H1 (cell line): ENCODE measurements around the gene PATE4. TPM values are rescaled to one million over a fixed set of nuclear protein-coding genes. Genes with fewer than 3 reads are reported as not detected.

Experiments used
- CTCF ChIA-PET: fragments of 300-600 bp; sonication (Branson Sonifier 250); formaldehyde crosslinking; loops from one replicate; lab custom pipeline; 2021; ENCODE audit not compliant: partially characterized antibody; lab: Charles Lee
- POLR2A ChIA-PET: fragments of 300-600 bp; sonication (Branson Sonifier 250); formaldehyde crosslinking; loops from one replicate; lab custom pipeline; 2021; ENCODE audit warnings: inconsistent platforms; ENCODE audit not compliant: partially characterized antibody; lab: Charles Lee
- DNase-seq, 2 experiments: peaks; one replicate each; pipeline versions ENCODE4 v3.0.0 to v3.0.0-alpha.2; 2010 to 2022; ENCODE audit warnings: low spot score in 2 of 2, low read depth in 1 of 2, mixed read lengths in 1 of 2
- FAIRE-seq: peaks from 2 replicates; lab custom pipeline; 2011; peaks lifted over from hg19 to GRCh38; lab: Jason Lieb, UNC
- H2AFZ ChIP-seq: 2 replicates; pipeline ENCODE4 v1.8.1; 2012; ENCODE audit warnings: low read length, inconsistent platforms
- H2AK5ac ChIP-seq: 2 replicates; pipeline ENCODE4 v1.6.1; 2013; ENCODE audit warnings: low read depth, low read length
- H2BK120ac ChIP-seq: replicated peaks from 2 replicates; pipeline ENCODE3; 2013; ENCODE audit warnings: low read depth, low read length, inconsistent platforms
- H2BK12ac ChIP-seq: 2 replicates; pipeline ENCODE4 v1.6.1; 2013; ENCODE audit warnings: low read depth, low read length
- H2BK15ac ChIP-seq: 2 replicates; pipeline ENCODE4 v1.6.1; 2013; ENCODE audit warnings: low read length
- H2BK20ac ChIP-seq: 2 replicates; pipeline ENCODE4 v1.6.1; 2013; ENCODE audit warnings: low read length
- H2BK5ac ChIP-seq: 2 replicates; pipeline ENCODE4 v1.6.1; 2013; ENCODE audit warnings: low read depth, low read length
- H3K14ac ChIP-seq: 2 replicates; pipeline ENCODE4 v1.6.1; 2013; ENCODE audit warnings: inconsistent platforms; ENCODE audit not compliant: insufficient read length
- H3K18ac ChIP-seq: 2 replicates; pipeline ENCODE4 v1.6.1; 2013; ENCODE audit warnings: low read length; ENCODE audit errors: extremely low read depth
- H3K23ac ChIP-seq: 2 replicates; pipeline ENCODE4 v1.6.1; 2013; ENCODE audit warnings: inconsistent platforms; ENCODE audit not compliant: insufficient read length
- H3K23me2 ChIP-seq: 2 replicates; pipeline ENCODE4 v1.6.1; 2013; ENCODE audit warnings: low read depth, low read length
- H3K27ac ChIP-seq: 2 replicates; pipeline ENCODE4 v1.6.1; 2011; ENCODE audit warnings: low read depth, low read length, inconsistent platforms
- H3K27me3 ChIP-seq, 4 experiments: replicated peaks in 1 of 4; 1 replicate in 1 of 4; 2 replicates in 3 of 4; pipeline versions ENCODE4 v1.6.1 to v1.8.1; 2011 to 2013; ENCODE audit warnings: low read length in 3 of 4, mild to moderate bottlenecking in 3 of 4, inconsistent platforms in 2 of 4, mixed read lengths in 2 of 4, moderate library complexity in 1 of 4; ENCODE audit not compliant: control insufficient read depth in 3 of 4, insufficient read depth in 3 of 4; ENCODE audit errors: extremely low read depth in 1 of 4
- H3K36me3 ChIP-seq, 4 experiments: 2 replicates each; pipeline versions ENCODE4 v1.6.1 to v1.8.1; 2011 to 2013; ENCODE audit warnings: mild to moderate bottlenecking in 4 of 4, low read length in 3 of 4, moderate library complexity in 2 of 4, control low read depth in 1 of 4, inconsistent platforms in 1 of 4; ENCODE audit not compliant: insufficient read depth in 4 of 4, control insufficient read depth in 2 of 4
- H3K4ac ChIP-seq: replicated peaks from 2 replicates; pipeline ENCODE3; 2013; ENCODE audit warnings: low read length, low read depth, mixed read lengths, inconsistent platforms; ENCODE audit not compliant: insufficient read length
- H3K4me1 ChIP-seq, 4 experiments: replicated peaks in 1 of 4; 1 replicate in 1 of 4; 2 replicates in 3 of 4; pipeline versions ENCODE4 v1.6.1 to v1.8.1; 2011 to 2013; ENCODE audit warnings: low read length in 3 of 4, inconsistent platforms in 2 of 4, mixed read lengths in 1 of 4; ENCODE audit not compliant: insufficient read depth in 4 of 4, control insufficient read depth in 3 of 4
- H3K4me2 ChIP-seq, 2 experiments: 2 replicates each; pipeline versions ENCODE4 v1.6.1 to v1.8.1; 2011 to 2013; ENCODE audit warnings: low read depth in 2 of 2, low read length in 2 of 2, control low read depth in 1 of 2, inconsistent platforms in 1 of 2, mild to moderate bottlenecking in 1 of 2; ENCODE audit not compliant: insufficient read depth in 1 of 2
- H3K4me3 ChIP-seq, 4 experiments: fragments of 200-600, 300-600 bp in 1 of 4; sonication (generic), shearing (Covaris generic), sonication (Bioruptor Twin) in 1 of 4; 2 replicates each; pipeline versions ENCODE4 v1.5.1 to v1.8.1; 2011 to 2016; ENCODE audit warnings: low read length in 4 of 4, low read depth in 3 of 4, control low read depth in 2 of 4, inconsistent platforms in 2 of 4, mild to moderate bottlenecking in 2 of 4, mixed read lengths in 1 of 4, moderate library complexity in 1 of 4; ENCODE audit not compliant: insufficient read depth in 2 of 4; ENCODE audit errors: extremely low read depth in 1 of 4
- H3K56ac ChIP-seq: replicated peaks from 2 replicates; pipeline ENCODE3; 2013; ENCODE audit warnings: low read depth, mild to moderate bottlenecking, mixed read lengths, low read length, inconsistent platforms; ENCODE audit not compliant: insufficient read length
- H3K79me1 ChIP-seq: 2 replicates; pipeline ENCODE4 v1.6.1; 2013; ENCODE audit warnings: low read depth, low read length, control low read depth
- H3K79me2 ChIP-seq, 2 experiments: 2 replicates each; pipeline versions ENCODE4 v1.6.1 to v1.8.1; 2012 to 2013; ENCODE audit warnings: low read length in 2 of 2, mild to moderate bottlenecking in 2 of 2, inconsistent platforms in 1 of 2; ENCODE audit not compliant: insufficient read depth in 2 of 2, control insufficient read depth in 1 of 2
- H3K9ac ChIP-seq, 4 experiments: replicated peaks in 1 of 4; 1 replicate in 1 of 4; 2 replicates in 3 of 4; pipeline versions ENCODE4 v1.6.1 to v1.8.1; 2011 to 2013; ENCODE audit warnings: low read depth in 3 of 4, low read length in 3 of 4, control low read depth in 2 of 4, mild to moderate bottlenecking in 2 of 4, moderate library complexity in 2 of 4, inconsistent platforms in 1 of 4; ENCODE audit errors: extremely low read depth in 1 of 4
- H3K9me3 ChIP-seq, 2 experiments: 2 replicates each; pipeline versions ENCODE4 v1.6.1 to v1.8.1; 2012 to 2013; ENCODE audit warnings: mild to moderate bottlenecking in 2 of 2, moderate library complexity in 2 of 2, control low read depth in 1 of 2, inconsistent platforms in 1 of 2, low read depth in 1 of 2, low read length in 1 of 2, mixed read lengths in 1 of 2; ENCODE audit not compliant: insufficient read depth in 2 of 2
- H4K20me1 ChIP-seq, 2 experiments: replicated peaks in 1 of 2; 2 replicates each; pipeline versions ENCODE3 to v1.8.1; 2011 to 2013; ENCODE audit warnings: inconsistent platforms in 2 of 2, low read length in 2 of 2, mild to moderate bottlenecking in 1 of 2; ENCODE audit not compliant: insufficient read depth in 2 of 2, control insufficient read depth in 1 of 2
- H4K5ac ChIP-seq: 2 replicates; pipeline ENCODE4 v1.6.1; 2013; ENCODE audit warnings: low read length, low read depth, mixed read lengths, inconsistent platforms; ENCODE audit not compliant: insufficient read length
- H4K8ac ChIP-seq: 2 replicates; pipeline ENCODE4 v1.8.0; 2013; ENCODE audit warnings: mild to moderate bottlenecking, moderate library complexity, low read length, inconsistent platforms; ENCODE audit not compliant: insufficient read depth; ENCODE audit errors: extremely low read depth
- H4K91ac ChIP-seq: replicated peaks from 2 replicates; pipeline ENCODE3; 2013; ENCODE audit warnings: low read length, mixed read lengths, inconsistent platforms; ENCODE audit not compliant: insufficient read length
- KDM4A ChIP-seq: IDR thresholded peaks from one replicate; pipeline ENCODE4 v1.7.1; 2012; ENCODE audit warnings: low read depth, mild to moderate bottlenecking, moderate library complexity, low read length, inconsistent platforms; ENCODE audit not compliant: severe bottlenecking
- MAFK ChIP-seq: IDR thresholded peaks from 2 replicates; pipeline ENCODE4 v1.6.1; 2012; ENCODE audit warnings: low read depth, mild to moderate bottlenecking, improper control_type of control experiment, low read length
- WGBS, 2 experiments: shearing (Covaris generic) in 1 of 2; methylation state at CpG; one replicate each; pipeline versions ENCODE4 v1.1.6 to v1.1.7; 2013 to 2015; ENCODE audit warnings: low lambda C conversion rate in 2 of 2, mixed read lengths in 2 of 2, inconsistent platforms in 1 of 2, low coverage in 1 of 2, missing lambda C conversion rate in 1 of 2; ENCODE audit not compliant: insufficient replicate concordance in 2 of 2, insufficient coverage in 1 of 2, insufficient read length in 1 of 2; ENCODE audit errors: extremely low coverage in 1 of 2, missing lambda C conversion rate in 1 of 2; 5-methylcytosine and 5-hydroxymethylcytosine counted together
- polyA plus RNA-seq, 7 experiments: library from polyadenylated mRNA; depleted of rRNA in 3 of 7; stranded (reverse) in 5 of 7; unstranded in 2 of 7; fragments of >200 nt in 5 of 7; fragments of 200-250 nt in 2 of 7; gene quantifications; 1 replicate in 5 of 7; 2 replicates in 1 of 7; 4 replicates in 1 of 7; pipeline versions ENCODE4 v1.2.1 to v1.2.3, GENCODE V29; 2011 to 2013; ENCODE audit warnings: missing spikeins in 2 of 7, mixed read lengths in 2 of 7
- total RNA-seq: library from RNA; stranded (reverse); fragmentation: NEBNext Ultra II Directional; extraction: Animal tissue kit (Norgen Biotek cat#: 25700); gene quantifications from 2 replicates; pipeline ENCODE4 v1.2.1, GENCODE V29; 2021
- TF ChIP-seq, protein P1 (sequence below), 3 experiments: IDR thresholded peaks; 1 replicate in 2 of 3; 2 replicates in 1 of 3; pipeline versions ENCODE4 v1.5.1 to v1.6.1; 2011; ENCODE audit warnings: low read length in 3 of 3, mild to moderate bottlenecking in 3 of 3, inconsistent platforms in 2 of 3, low read depth in 1 of 3, moderate library complexity in 1 of 3; ENCODE audit not compliant: insufficient read depth in 1 of 3; ENCODE audit errors: control extremely low read depth in 1 of 3

PATE4 gene
- total and polyA plus RNA-seq, 2 of the 8 experiments (the other 6 are each of a cell fraction or from before 2014, with no cell fraction given) = not detected

DNA sequence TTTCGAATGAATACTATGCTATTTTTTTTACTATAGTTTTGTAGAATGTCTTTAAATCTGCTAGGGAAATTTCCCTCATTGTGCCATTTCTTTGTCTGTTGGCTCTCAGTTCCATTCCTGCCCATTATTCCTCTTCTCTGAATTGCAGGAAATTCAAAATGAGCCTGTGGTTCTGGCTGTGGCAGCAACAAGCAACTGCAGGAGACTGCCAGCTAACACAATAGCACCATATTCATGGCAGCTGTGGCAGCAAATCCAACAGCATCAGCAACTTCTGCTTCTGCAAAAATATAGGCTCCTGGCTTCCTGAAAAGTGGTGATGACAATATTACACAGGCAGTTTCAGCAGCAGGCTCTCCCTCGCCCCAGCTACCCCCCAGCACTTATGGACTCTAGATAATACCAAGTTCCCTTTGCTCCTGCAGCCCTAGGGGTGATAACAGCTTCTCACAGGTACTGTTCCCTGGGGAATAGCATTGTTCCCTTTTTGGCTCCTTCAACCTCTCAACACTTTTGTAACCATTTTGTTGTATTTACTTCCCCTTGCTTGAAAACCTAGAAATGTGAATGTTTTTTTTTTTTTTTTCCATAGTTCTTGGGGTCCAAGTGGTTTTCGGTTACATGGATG lies 9.3 kb downstream of the PATE4 start:
- Histone ChIP-seq H2AFZ (0 out of 2 replicates have a peak overlapping the region, but pooled peaks have one; percentile 77), H3K27me3 (no peaks in the 10 kb centered on the region), H3K18ac (no peak overlapping the region), H2AK5ac (no peak overlapping the region), H3K79me2 (no peaks in the 10 kb centered on the region), H4K20me1 (no peaks in the 10 kb centered on the region), H4K8ac (no peak overlapping the region), H3K79me1 (no peaks in the 10 kb centered on the region), H2BK5ac (no peak overlapping the region), H3K4me1 (peaks cover 0 to 2% (median 0%) of the 10 kb centered on the region in 4 experiments; a peak in 2 of 7 replicates), H3K36me3 (no peaks in the 10 kb centered on the region), H3K23ac (no peak overlapping the region), H3K23me2 (no peaks in the 10 kb centered on the region), H3K9ac (no peak overlapping the region), H3K56ac (no peak overlapping the region), H2BK15ac (no peak overlapping the region), H2BK20ac (no peak overlapping the region), H4K91ac (no peak overlapping the region), H3K4ac (peak overlapping the region; percentile 85), H3K4me2 (peak overlapping the region in 1 of 2 experiments; percentile 10; a peak in 1 of 4 replicates), H4K5ac (no peak overlapping the region), H3K14ac (no peak overlapping the region), H2BK12ac (no peak overlapping the region), H3K4me3 (no peak overlapping the region), H2BK120ac (no peak overlapping the region), H3K9me3 (peaks cover 4 to 9% of the 10 kb centered on the region in 2 experiments; a peak in 2 of 4 replicates), H3K27ac (no peak overlapping the region)
- DNase-seq (peak in 1 of 2 experiments; percentile 9), FAIRE-seq (no peak)
- TF ChIP-seq KDM4A (no peak), MAFK (0 out of 2 replicates have a peak, but pooled peaks have one; percentile 27)
- TF ChIP-seq, protein P1, sequence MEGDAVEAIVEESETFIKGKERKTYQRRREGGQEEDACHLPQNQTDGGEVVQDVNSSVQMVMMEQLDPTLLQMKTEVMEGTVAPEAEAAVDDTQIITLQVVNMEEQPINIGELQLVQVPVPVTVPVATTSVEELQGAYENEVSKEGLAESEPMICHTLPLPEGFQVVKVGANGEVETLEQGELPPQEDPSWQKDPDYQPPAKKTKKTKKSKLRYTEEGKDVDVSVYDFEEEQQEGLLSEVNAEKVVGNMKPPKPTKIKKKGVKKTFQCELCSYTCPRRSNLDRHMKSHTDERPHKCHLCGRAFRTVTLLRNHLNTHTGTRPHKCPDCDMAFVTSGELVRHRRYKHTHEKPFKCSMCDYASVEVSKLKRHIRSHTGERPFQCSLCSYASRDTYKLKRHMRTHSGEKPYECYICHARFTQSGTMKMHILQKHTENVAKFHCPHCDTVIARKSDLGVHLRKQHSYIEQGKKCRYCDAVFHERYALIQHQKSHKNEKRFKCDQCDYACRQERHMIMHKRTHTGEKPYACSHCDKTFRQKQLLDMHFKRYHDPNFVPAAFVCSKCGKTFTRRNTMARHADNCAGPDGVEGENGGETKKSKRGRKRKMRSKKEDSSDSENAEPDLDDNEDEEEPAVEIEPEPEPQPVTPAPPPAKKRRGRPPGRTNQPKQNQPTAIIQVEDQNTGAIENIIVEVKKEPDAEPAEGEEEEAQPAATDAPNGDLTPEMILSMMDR (IDR thresholded peaks at IDR 0.05; ENCODE audit: control extremely low read depth in 1 of 3, insufficient read depth in 1 of 3, low read depth in 1 of 3, low read length in 3 of 3) = peak in 1 of 3 experiments; percentile 11; a peak in 1 of 4 replicates
- POLR2A ChIA-PET = interaction anchor here (0.6 to 0.9 kb wide), 2 partner anchors 24 to 459 kb away, joined by 3 read pairs; no protein-coding TSS in a partner anchor
- 62% methylated on average over 3 of the region's 3 CpGs; no CpG with 5 or more reads in 1 of the 2 experiments for WGBS, 2 experiments
- CTCF ChIA-PET = interaction anchor here (0.7 to 0.8 kb wide), 3 partner anchors 14 to 162 kb away, joined by 3 read pairs; partner anchors contain the start of gene ACRV1
